HepG2 (cell line): ENCODE measurements around the gene SFMBT1. TPM values are rescaled to one million over a fixed set of nuclear protein-coding genes. Genes with fewer than 3 reads are reported as not detected.

Experiments
- HOMEZ ChIP-seq: IDR thresholded peaks from 2 replicates; pipeline ENCODE4 v1.6.1; 2016; ENCODE audit warnings: low read depth
- NFIB ChIP-seq: sonication (generic); formaldehyde crosslinking; IDR thresholded peaks from 2 replicates; pipeline ENCODE4 v1.9.0; 2021; ENCODE audit warnings: missing genetic modification reagents, mild to moderate bottlenecking, borderline replicate concordance
- NFYB ChIP-seq: sonication (generic); formaldehyde crosslinking; IDR thresholded peaks from 2 replicates; pipeline ENCODE4 v1.4.0; 2020; ENCODE audit warnings: missing genetic modification reagents
- NR0B2 ChIP-seq: sonication (generic); formaldehyde crosslinking; IDR thresholded peaks from 2 replicates; pipeline ENCODE4 v1.4.0; 2020; ENCODE audit warnings: mild to moderate bottlenecking, missing genetic modification reagents
- ZBTB40 ChIP-seq, 2 experiments: fragments of 450-650 bp in 1 of 2; sonication (generic) in 1 of 2; formaldehyde crosslinking in 1 of 2; IDR thresholded peaks; 2 replicates each; pipeline versions ENCODE4 v1.6.1 to v1.8.0; 2016 to 2022; ENCODE audit warnings: antibody characterized with exemption in 1 of 2, mild to moderate bottlenecking in 1 of 2, missing genetic modification reagents in 1 of 2
- ZNF224 ChIP-seq: sonication (generic); formaldehyde crosslinking; IDR thresholded peaks from 2 replicates; pipeline ENCODE4 v1.5.0; 2020; ENCODE audit warnings: mild to moderate bottlenecking, missing genetic modification reagents
- ZNF558 ChIP-seq: sonication (generic); formaldehyde crosslinking; IDR thresholded peaks from 2 replicates; pipeline ENCODE4 v1.9.0; 2022; ENCODE audit warnings: mild to moderate bottlenecking, missing genetic modification reagents, borderline replicate concordance
- polyA plus RNA-seq, 8 experiments: library from polyadenylated mRNA; depleted of rRNA in 3 of 8; stranded (reverse) in 7 of 8; unstranded in 1 of 8; fragments of >200 nt; fragmentation: Illumina TruSeq in 4 of 8; extraction: Trizol in 4 of 8; gene quantifications; 2 replicates each; pipeline versions ENCODE4 v1.2.1 to v1.2.3, GENCODE V29; 2011 to 2016; ENCODE audit warnings: low read depth in 4 of 8, missing spikeins in 1 of 8, mixed read lengths in 1 of 8; ENCODE audit not compliant: insufficient read depth in 1 of 8
- total RNA-seq, 5 experiments: library from RNA; depleted of rRNA; stranded (reverse); fragments of >200 nt; fragmentation: Illumina TruSeq; extraction: Trizol; gene quantifications; 2 replicates each; pipeline ENCODE4 v1.2.3, GENCODE V29; 2016; ENCODE audit warnings: low read depth in 1 of 5
- TF ChIP-seq, protein P1 (sequence below): IDR thresholded peaks from 2 replicates; pipeline ENCODE4 v1.6.1; 2016; ENCODE audit warnings: mild to moderate bottlenecking, missing biosample characterization, missing genetic modification reagents
- TF ChIP-seq, protein P2 (sequence below): sonication (generic); formaldehyde crosslinking; IDR thresholded peaks from 2 replicates; pipeline ENCODE4 v1.8.0; 2022; ENCODE audit warnings: missing genetic modification reagents, mild to moderate bottlenecking, inconsistent platforms, borderline replicate concordance
- TF ChIP-seq, protein P3 (sequence below): sonication (generic); formaldehyde crosslinking; IDR thresholded peaks from 2 replicates; pipeline ENCODE4 v1.9.0; 2021; ENCODE audit warnings: missing genetic modification reagents, borderline replicate concordance
- TF ChIP-seq, protein P4 (sequence below): IDR thresholded peaks from 2 replicates; pipeline ENCODE4 v1.6.1; 2018; ENCODE audit warnings: missing genetic modification reagents
- TF ChIP-seq, protein P5 (sequence below): IDR thresholded peaks from 2 replicates; pipeline ENCODE4 v1.6.1; 2016; ENCODE audit warnings: missing genetic modification reagents, missing compliant biosample characterization

Gene SFMBT1
- total and polyA plus RNA-seq, 2 of the 13 experiments (the other 11 are each of a cell fraction or from before 2014, with no cell fraction given): 3.8 to 12.8 TPM

DNA sequence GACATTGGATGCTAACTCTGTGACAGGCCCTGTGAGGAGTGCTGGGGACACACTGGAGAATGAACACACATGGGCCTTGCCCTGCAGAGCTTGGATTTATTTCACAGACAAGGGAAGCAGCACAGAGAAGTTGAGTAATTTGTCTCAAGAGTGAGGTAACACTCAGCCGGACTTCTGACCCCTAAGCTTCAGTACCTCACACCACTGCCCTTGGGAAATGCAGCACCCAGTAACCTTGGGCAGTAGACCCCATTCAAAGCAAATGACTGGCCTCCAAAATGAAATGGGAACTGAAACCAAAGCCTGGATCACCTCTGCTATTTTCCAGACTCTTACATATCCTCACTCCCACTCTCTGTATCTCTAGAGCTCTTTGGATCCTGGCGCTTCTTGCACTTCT is 47.1 kb upstream of the SFMBT1 start (continued):
- no peak for TF ChIP-seq NR0B2
- TF ChIP-seq ZNF224 (CRISPR knock-in tag): 0 out of 2 replicates have a peak, but pooled peaks have one; percentile 42
- TF ChIP-seq, protein P1, sequence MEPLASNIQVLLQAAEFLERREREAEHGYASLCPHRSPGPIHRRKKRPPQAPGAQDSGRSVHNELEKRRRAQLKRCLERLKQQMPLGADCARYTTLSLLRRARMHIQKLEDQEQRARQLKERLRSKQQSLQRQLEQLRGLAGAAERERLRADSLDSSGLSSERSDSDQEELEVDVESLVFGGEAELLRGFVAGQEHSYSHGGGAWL (CRISPR knock-in tag): no peak
- TF ChIP-seq NFIB: no peak
- no peak for TF ChIP-seq HOMEZ (CRISPR knock-in tag)
- no peak for TF ChIP-seq ZNF558 (CRISPR knock-in tag)
- TF ChIP-seq, protein P2, sequence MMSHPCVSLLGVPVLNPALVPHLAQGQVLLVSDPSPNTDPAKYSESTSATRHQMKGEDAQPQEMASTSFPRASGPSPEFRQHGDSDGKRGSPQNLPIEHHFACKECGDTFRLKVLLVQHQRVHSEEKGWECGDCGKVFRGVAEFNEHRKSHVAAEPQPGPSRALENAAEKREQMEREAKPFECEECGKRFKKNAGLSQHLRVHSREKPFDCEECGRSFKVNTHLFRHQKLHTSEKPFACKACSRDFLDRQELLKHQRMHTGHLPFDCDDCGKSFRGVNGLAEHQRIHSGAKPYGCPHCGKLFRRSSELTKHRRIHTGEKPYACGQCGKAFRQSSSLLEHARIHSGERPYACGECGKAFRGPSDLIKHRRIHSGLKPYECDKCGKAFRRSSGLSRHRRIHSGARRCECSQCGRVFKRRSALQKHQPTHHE (CRISPR knock-in tag): no peak
- TF ChIP-seq, protein P3, sequence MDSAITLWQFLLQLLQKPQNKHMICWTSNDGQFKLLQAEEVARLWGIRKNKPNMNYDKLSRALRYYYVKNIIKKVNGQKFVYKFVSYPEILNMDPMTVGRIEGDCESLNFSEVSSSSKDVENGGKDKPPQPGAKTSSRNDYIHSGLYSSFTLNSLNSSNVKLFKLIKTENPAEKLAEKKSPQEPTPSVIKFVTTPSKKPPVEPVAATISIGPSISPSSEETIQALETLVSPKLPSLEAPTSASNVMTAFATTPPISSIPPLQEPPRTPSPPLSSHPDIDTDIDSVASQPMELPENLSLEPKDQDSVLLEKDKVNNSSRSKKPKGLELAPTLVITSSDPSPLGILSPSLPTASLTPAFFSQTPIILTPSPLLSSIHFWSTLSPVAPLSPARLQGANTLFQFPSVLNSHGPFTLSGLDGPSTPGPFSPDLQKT (CRISPR knock-in tag): no peak
- TF ChIP-seq, protein P4, sequence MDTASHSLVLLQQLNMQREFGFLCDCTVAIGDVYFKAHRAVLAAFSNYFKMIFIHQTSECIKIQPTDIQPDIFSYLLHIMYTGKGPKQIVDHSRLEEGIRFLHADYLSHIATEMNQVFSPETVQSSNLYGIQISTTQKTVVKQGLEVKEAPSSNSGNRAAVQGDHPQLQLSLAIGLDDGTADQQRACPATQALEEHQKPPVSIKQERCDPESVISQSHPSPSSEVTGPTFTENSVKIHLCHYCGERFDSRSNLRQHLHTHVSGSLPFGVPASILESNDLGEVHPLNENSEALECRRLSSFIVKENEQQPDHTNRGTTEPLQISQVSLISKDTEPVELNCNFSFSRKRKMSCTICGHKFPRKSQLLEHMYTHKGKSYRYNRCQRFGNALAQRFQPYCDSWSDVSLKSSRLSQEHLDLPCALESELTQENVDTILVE (CRISPR knock-in tag): no peak
- TF ChIP-seq, protein P5, sequence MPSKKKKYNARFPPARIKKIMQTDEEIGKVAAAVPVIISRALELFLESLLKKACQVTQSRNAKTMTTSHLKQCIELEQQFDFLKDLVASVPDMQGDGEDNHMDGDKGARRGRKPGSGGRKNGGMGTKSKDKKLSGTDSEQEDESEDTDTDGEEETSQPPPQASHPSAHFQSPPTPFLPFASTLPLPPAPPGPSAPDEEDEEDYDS (CRISPR knock-in tag): no peak
- no peak for TF ChIP-seq ZBTB40 (IDR thresholded peaks at IDR 0.05)
- no peak for TF ChIP-seq ZBTB40 (CRISPR knock-in tag; IDR thresholded peaks at IDR 0.05)
- TF ChIP-seq NFYB: no peak
